ENCODE results near the gene ABLIM2. TPM values are rescaled to one million over a fixed set of nuclear protein-coding genes. Genes with fewer than 3 reads are reported as not detected.

Gene ABLIM2
- total and polyA plus RNA-seq, 2 of the 8 experiments (the other 6 are each of a cell fraction or from before 2014, with no cell fraction given) = 2.8 to 3.0 TPM

DNA sequence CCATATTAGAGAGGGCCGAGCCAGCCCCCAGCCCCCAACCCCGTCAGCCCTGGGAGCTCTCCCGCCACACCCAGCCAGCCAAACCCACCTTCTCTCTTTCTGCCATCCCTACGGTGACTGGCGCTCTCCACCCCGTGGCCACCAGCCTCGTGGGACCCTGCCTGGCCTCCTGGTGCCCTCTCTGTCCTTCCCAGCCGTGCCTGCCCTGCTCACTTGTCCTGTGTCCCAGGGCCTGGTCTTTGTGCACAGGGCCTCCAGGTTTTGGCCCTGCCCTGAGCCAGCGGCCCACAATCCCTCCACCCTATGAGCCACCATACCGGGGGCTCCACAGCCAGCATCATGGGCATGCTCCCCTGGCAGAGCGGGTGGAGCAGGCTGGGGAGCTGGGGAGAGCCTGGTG, 77.4 kb downstream of the ABLIM2 start (continued):
- TF ChIP-seq, protein P1, sequence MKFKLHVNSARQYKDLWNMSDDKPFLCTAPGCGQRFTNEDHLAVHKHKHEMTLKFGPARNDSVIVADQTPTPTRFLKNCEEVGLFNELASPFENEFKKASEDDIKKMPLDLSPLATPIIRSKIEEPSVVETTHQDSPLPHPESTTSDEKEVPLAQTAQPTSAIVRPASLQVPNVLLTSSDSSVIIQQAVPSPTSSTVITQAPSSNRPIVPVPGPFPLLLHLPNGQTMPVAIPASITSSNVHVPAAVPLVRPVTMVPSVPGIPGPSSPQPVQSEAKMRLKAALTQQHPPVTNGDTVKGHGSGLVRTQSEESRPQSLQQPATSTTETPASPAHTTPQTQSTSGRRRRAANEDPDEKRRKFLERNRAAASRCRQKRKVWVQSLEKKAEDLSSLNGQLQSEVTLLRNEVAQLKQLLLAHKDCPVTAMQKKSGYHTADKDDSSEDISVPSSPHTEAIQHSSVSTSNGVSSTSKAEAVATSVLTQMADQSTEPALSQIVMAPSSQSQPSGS (IDR thresholded peaks at IDR 0.05; ENCODE audit: low read length) = no peak
- TF ChIP-seq, protein P2, sequence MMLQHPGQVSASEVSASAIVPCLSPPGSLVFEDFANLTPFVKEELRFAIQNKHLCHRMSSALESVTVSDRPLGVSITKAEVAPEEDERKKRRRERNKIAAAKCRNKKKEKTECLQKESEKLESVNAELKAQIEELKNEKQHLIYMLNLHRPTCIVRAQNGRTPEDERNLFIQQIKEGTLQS (IDR thresholded peaks at IDR 0.05; ENCODE audit: insufficient read depth, low read depth, low read length) = no peak
- no peak for TF ChIP-seq HDAC2 (IDR thresholded peaks at IDR 0.05; ENCODE audit: borderline replicate concordance in 1 of 2, low read depth in 2 of 2, low read length in 2 of 2)
- no peak for TF ChIP-seq ASH2L (IDR thresholded peaks at IDR 0.05; ENCODE audit: low read length)
- TF ChIP-seq, protein P3, sequence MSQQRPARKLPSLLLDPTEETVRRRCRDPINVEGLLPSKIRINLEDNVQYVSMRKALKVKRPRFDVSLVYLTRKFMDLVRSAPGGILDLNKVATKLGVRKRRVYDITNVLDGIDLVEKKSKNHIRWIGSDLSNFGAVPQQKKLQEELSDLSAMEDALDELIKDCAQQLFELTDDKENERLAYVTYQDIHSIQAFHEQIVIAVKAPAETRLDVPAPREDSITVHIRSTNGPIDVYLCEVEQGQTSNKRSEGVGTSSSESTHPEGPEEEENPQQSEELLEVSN (IDR thresholded peaks at IDR 0.05) = no peak
- no peak for TF ChIP-seq GABPA (IDR thresholded peaks at IDR 0.05; ENCODE audit: borderline replicate concordance, insufficient read depth, low read length)
- no peak for TF ChIP-seq NANOG (IDR thresholded peaks at IDR 0.05; ENCODE audit: insufficient read depth, low read depth, low read length, poor library complexity, severe bottlenecking)

Data from H1 (cell line).